ENCODE data around the gene TMEM156.
"Not testable (repeated sequence)": the region's sequence is repeated elsewhere in the genome, so short reads cannot be mapped to it uniquely, and the experiment has no call there.

Gene TMEM156

GRCh38 chr4:38955957-38956356 lies 76.3 kb downstream of the TMEM156 start:
- no peak for DNase-seq

- no peak for DNase-seq
Observed at GRCh38 chr4:38954727-38955126, 77.5 kb downstream of the TMEM156 start.

- DNase-seq, result no peak
Observed at GRCh38 chr4:38952017-38952416, 80.2 kb downstream of the TMEM156 start.

GRCh38 chr4:38951598-38951997 lies 80.6 kb downstream of the TMEM156 start:
- DNase-seq, result no peak

GRCh38 chr4:38950734-38951133 lies 81.5 kb downstream of the TMEM156 start:
- DNase-seq, result no peak

- no peak for DNase-seq
Observed at GRCh38 chr4:38950159-38950558, 82.0 kb downstream of the TMEM156 start.

GRCh38 chr4:38949411-38950051 lies 82.7 kb downstream of the TMEM156 start:
- DNase-seq, result peak in 1 of 2 experiments; percentile 7

DNA sequence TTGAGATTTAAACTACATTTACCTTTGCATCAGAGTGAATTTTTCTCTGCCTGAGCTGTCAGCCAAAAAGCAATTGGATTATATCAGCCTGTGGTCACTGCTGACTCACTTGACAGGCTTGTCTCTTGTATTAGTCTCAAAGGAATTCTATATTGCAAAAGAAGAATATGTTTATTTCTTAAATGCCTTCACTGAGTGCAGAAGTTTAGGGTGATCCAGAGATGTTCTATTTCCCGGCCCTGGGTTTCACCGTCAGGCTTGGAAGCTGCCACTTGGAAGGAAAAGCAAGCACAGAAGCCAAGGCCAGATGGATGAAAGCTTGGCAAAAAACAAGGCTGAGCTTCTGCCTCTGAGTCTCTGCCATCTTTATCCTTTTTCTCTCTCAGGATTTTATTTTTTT lies 83.7 kb downstream of the TMEM156 start:
- DNase-seq, result peak in 1 of 2 experiments; percentile 47

DNA sequence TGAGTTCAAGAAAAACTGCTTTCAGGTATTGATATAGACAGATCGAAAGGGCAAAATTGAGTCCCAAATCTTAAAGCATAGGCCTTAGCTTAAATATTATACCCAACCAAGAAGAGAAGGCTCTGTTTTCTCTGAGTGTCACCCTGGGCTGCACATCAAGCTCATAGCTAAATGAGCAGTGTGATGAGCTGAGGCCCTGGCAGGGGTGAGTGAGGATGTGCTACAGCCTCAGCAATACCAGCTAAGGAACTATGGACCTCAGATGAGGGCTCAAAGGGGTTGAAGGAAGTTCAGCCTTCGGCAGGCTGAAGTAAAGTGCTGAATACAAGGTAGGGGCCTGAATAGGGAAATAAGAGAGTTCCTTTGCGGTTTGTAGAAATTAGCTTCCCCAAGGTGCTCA lies 85.3 kb downstream of the TMEM156 start:
- DNase-seq, result no peak

DNA sequence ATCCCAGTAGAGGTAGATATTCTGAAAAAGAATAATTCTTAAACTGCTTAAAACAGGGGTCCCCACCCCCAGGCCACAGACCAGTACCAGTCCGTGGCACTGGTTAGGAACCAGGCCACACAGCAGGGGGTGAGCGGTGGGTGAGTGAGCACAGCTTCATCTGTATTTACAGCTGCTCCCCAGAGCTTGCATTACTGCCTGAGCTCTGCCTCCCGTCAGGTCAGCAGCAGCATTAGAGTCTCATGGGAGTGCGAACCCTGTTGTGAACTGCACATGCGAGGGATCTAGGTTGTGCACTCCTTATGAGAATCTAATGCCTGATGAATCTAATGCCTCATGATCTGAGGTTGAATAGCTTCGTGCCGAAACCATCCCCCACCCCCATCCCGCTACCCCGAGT lies 87.8 kb downstream of the TMEM156 start:
- DNase-seq, result no peak

DNA sequence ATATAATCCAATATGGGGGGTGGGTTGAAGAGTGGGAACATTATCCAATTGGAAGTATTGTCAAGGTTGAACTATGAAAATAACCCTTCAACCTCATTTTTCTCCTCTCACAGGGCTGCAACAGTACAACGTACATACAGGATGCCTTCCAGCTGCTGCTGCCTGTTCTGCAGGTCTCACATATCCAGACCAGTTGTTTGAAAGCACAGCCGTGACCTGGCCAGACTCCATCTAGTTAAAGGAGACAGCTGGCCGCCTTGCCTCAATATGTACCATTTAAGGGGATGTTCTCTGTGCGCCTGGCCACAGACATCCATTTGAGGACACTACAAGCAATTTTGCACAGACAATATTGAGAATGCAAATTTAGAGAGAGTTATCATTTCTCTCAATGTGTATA lies 88.9 kb downstream of the TMEM156 start:
- no peak for DNase-seq

- DNase-seq, result not testable (repeated sequence)
Observed at GRCh38 chr4:38941906-38942305, 90.3 kb downstream of the TMEM156 start.

DNA sequence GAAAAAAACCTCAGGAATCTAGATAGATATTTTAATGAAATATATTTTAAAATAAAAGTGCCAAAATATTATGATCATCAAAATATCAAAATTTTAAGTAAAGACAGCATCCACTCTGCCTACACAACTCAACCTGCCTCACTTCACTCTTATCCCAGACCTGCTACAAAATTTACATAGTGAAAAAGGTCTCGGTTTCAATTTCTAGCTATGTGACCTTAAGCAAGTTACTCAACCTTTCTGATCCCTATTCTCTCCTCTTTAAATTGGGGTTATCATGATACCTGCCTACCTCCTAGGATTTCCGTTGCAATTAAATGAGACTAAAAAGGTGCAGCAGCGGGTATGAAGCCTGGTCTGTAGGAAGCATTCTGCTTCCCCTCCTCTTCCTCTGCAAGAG lies 91.7 kb downstream of the TMEM156 start:
- no peak for DNase-seq

- DNase-seq, result no peak
Observed at GRCh38 chr4:38939165-38939564, 93.0 kb downstream of the TMEM156 start.

DNA sequence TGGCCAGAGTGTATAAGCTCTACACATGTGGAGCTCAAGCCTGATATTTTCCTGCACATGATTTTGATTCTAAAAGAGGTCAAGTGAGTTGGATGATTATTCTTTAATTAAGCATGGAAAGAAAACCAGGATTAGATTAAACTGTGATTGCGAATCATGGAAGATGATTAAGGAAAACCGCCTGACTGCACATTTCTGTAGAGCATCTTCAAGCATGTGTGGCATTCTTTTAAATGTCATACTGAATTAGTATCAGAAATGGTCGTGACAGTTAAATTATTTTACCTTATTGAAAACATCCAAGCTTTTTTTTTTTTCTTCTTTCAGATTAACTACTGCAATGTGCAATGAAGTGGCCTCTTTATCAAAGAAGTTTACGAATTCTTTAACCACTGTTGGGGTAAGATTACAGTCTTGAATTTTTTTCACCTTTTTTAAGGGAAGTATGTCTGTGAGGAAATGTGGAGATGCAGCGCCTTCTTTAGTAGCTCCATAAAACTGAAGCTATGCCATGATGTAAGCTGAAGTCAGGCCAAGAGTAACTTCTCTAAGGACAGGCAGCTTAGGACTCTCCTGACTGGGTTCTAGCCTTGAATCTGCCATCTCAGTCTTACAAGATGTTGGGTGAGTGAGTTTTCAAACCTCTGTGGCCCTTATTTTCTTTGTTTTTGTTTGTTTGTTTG lies 96.7 kb downstream of the TMEM156 start:
- DNase-seq, result no peak

DNA sequence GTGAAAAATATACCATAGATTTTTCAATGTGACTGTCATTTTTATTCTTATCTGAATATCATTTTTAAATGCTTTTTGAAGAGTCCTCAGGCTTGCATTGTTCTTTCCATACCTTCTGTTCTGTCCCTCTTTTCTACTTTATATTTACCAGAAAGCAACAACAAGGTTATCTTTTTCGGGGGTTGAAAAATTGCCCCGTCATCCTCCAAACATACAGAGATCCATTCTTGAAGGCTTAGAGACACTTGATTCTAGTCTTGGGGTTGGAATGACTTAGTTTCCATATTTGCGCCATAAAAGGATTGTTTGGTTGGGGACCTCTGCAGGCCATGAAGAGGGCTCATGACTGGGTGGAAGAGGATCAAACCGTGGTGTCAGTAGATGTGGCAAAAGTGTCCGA lies 101.1 kb downstream of the TMEM156 start:
- no peak for DNase-seq

DNA sequence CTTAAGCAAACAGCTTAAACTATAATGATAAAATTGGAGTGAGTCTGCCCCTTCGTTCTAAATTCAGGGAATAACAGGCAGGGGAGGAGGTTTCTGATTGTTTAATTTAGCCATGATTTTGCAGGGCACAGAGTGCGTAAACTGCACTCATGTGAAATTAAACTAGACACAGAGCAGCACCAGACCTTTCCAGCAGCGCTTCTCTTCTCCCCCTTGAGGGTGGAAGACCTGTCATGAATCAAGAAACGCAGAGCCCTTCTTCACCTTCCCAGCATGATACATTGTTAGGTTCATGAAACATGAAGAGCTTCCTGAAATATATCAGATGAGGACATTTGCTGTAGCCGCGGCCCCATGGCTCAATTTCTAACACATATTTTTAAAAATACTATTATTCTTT lies 101.5 kb downstream of the TMEM156 start:
- DNase-seq, result no peak

GRCh38 chr4:38930204-38930603 lies 102.0 kb downstream of the TMEM156 start:
- DNase-seq, result no peak

- no peak for DNase-seq
Observed at GRCh38 chr4:38928974-38929373, 103.2 kb downstream of the TMEM156 start.

DNA sequence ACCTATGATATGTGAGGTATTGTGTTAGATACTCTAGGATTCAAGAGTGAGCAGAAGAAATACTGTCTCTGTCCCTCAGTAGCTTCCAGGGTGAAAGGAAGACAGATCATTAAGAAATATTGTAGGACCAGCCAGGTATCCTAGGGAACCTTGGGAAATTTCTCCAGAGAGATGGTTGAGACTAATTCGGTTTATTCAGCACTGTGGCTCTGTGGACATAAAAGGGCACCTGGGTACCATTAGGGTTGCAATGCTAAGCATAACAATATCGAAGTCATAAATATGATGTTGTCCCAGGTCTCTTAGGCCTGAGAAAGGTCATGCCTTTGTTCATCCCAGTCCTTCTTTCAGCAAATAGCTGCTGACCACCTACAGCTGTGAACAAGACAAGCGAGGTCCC lies 103.6 kb downstream of the TMEM156 start:
- no peak for DNase-seq

GRCh38 chr4:38926896-38927295 lies 105.3 kb downstream of the TMEM156 start:
- no peak for DNase-seq

- DNase-seq, result no peak
Observed at GRCh38 chr4:38925492-38926413, 106.5 kb downstream of the TMEM156 start.

- no peak for DNase-seq
Observed at GRCh38 chr4:38924353-38924752, 107.9 kb downstream of the TMEM156 start.

DNA sequence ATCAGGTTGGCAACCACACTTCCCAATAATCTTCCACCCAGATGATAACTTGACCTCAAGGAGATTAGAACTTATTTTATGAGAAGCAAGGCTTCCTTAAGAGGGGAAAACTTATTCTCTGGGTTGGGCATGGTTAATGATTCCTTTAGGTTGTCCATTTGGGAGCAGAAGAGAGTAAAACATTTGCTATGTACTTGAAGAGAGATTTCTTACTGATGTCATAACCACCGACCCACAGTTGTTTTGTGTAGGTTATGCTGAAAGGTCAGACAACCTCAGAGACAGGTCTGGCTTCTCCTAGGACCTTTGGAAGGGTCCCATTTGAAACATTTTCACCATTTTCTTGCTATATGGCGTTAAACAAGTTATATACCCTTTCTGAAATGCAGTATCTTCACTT lies 108.5 kb downstream of the TMEM156 start:
- no peak for DNase-seq

Data from SW 1271 (cell line).